Bronchial epithelial cell (primary cell): ENCODE measurements around the gene GALNT10. TPM values are rescaled to one million over a fixed set of nuclear protein-coding genes. Genes with fewer than 3 reads are reported as not detected.
A peak's percentile ranks its signal among the peaks of the same experiment; 100 is the strongest.

Experiments used
- DNase-seq: peaks from one replicate; pipeline ENCODE4 v3.0.0-alpha.2; 2010; ENCODE audit warnings: low read depth
- FAIRE-seq: peaks from 2 replicates; lab custom pipeline; 2011; peaks lifted over from hg19 to GRCh38; lab: Jason Lieb, UNC
- H3K27me3 ChIP-seq: 2 replicates; pipeline ENCODE4 v1.5.1; 2011; ENCODE audit warnings: low read length; ENCODE audit not compliant: control insufficient read depth, insufficient read depth
- H3K36me3 ChIP-seq: 2 replicates; pipeline ENCODE4 v1.5.1; 2011; ENCODE audit warnings: low read length; ENCODE audit not compliant: control insufficient read depth, insufficient read depth
- H3K4me3 ChIP-seq: 2 replicates; pipeline ENCODE4 v1.5.1; 2011; ENCODE audit warnings: mild to moderate bottlenecking, low read depth, low read length, control low read depth
- total RNA-seq: library from RNA; depleted of rRNA; stranded (reverse); fragments of >200 nt; gene quantifications from 2 replicates; pipeline ENCODE4 v1.2.1, GENCODE V29; 2014
- TF ChIP-seq, protein P1 (sequence below): IDR thresholded peaks from 2 replicates; pipeline ENCODE4 v1.5.1; 2011; ENCODE audit warnings: mild to moderate bottlenecking, moderate library complexity, low read length, control low read depth, inconsistent platforms; ENCODE audit not compliant: insufficient read depth, severe bottlenecking

Gene GALNT10
- total RNA-seq, 1 donor from 2014 or later = 3.9 TPM

DNA sequence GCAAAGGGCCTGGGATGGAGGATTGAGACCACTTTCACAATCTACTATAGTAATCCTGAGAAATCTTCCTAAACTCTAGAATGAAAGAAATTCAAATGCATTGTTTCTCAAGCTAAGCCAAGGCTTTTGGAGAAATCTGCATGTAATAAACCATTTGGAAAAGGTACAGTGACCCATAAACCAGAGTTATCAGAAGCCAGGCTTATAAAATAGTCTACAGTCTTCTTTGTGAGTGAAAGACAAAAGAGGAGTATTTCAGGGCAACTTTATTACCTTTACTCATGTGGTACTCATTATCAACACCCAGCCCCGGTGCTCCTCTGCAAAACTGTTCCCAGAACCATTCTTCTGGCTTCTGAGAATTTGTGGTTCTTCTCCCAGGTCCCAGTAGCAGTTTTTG, 87.0 kb downstream of the GALNT10 start:
- H3K27me3 ChIP-seq = no peaks in the 10 kb centered on the region
- no peaks in the 10 kb centered on the region for H3K36me3 ChIP-seq
- no peak overlapping the region for H3K4me3 ChIP-seq
- TF ChIP-seq, protein P1, sequence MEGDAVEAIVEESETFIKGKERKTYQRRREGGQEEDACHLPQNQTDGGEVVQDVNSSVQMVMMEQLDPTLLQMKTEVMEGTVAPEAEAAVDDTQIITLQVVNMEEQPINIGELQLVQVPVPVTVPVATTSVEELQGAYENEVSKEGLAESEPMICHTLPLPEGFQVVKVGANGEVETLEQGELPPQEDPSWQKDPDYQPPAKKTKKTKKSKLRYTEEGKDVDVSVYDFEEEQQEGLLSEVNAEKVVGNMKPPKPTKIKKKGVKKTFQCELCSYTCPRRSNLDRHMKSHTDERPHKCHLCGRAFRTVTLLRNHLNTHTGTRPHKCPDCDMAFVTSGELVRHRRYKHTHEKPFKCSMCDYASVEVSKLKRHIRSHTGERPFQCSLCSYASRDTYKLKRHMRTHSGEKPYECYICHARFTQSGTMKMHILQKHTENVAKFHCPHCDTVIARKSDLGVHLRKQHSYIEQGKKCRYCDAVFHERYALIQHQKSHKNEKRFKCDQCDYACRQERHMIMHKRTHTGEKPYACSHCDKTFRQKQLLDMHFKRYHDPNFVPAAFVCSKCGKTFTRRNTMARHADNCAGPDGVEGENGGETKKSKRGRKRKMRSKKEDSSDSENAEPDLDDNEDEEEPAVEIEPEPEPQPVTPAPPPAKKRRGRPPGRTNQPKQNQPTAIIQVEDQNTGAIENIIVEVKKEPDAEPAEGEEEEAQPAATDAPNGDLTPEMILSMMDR = no peak
- FAIRE-seq = no peak
- DNase-seq = no peak

DNA sequence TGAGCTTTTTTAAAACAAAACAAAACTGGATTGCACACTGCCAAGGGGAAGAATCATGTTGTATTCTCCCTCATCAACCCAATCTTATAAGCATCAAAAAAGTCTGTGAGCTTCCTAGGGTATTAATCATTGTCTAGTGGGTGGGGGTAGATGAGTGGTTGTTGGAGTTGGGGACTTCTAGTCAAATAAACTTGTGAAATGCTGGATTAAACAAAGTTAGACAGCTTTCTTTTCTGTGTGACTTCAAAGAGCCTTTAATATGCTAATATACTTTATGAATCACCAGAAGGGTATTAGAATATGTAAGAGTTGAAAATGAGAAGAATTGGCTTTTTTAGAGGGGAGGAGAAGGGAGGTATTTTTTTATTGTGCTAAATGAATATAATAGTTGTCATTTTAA, 87.7 kb downstream of the GALNT10 start:
- FAIRE-seq = no peak
- DNase-seq = no peak
- TF ChIP-seq, protein P1 = no peak

DNA sequence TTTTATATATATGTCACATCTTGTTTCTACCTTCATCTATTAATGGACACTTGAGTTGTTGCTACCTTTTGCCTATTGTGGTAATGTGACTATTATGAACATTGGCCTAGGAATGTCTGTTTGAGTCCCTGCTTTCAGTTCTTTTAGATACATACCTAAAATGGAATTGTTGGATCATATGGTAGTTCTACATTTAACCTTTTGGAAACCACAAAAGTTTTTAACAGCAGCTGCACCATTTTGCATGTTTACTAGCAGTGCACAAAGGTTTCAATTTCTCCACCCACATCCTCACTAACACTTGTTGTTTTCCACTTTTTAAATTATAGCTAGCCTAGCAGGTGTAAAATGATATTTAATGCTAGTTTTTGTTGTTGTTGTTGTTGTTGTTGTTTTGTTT, 88.4 kb downstream of the GALNT10 start:
- no peaks in the 10 kb centered on the region for H3K27me3 ChIP-seq
- TF ChIP-seq, protein P1 = no peak
- FAIRE-seq = no peak
- no peak for DNase-seq
- H3K4me3 ChIP-seq = no peak overlapping the region
- no peaks in the 10 kb centered on the region for H3K36me3 ChIP-seq

More for the DNA sequence above, 87.7 kb downstream of the GALNT10 start:
- Histone ChIP-seq H3K36me3 (no peaks in the 10 kb centered on the region), H3K4me3 (no peak overlapping the region), H3K27me3 (no peaks in the 10 kb centered on the region)

DNA sequence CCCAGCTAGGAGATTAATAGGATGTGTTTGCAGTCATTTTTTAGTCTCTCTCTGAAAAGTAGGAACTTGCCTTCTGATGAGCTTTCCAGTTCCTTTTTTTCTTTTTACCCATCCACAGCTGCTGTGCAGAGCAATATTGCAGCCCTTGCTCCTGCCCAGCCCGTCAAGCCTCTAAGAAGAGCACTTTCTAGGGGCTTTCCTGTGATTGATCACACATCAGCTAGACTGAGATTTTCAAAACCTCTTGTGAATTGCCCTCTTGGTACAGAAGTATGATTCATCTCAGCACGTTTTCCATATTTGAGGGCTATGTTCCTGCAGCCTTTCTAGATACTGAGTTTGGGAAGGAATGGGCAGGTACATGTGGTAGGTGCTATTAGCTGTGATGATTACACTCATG, 93.9 kb downstream of the GALNT10 start:
- Histone ChIP-seq H3K27me3 (no peaks in the 10 kb centered on the region), H3K36me3 (no peaks in the 10 kb centered on the region), H3K4me3 (no peak overlapping the region)
- TF ChIP-seq, protein P1 = no peak
- FAIRE-seq (no peak), DNase-seq (no peak)

DNA sequence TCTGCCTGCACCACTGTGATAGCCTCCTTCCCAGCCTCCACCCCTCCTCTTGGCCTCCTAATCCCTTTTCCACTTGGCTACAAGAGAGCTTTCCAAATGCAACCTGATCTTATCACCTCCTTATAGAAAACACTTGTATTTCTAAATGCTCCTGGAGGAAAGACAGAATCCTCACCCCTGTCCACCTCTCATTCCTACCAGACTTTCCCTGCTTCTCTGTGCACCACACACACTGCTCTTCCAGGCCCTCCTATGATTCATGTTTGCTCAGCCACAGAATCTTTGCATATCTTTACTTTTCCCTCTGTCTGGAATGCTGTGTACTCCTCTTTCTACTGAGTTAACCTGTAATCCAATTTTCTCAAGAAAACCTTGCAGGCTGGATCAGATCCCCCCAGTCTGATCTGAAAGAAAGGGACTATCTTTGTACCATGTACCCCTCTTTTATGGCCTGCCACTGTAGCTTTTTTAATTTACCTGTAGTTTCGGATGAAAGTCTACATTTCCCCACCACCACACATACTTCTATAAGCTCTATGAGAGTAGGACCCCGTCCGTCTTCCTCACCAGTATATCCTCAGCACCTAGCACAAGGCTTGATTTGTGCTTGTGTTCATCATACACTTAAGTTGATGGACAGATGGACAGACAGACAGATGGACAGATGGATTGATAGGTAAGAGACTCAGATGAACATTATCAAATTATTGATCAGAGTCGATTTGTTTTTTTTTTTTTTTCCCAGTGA, 95.3 kb downstream of the GALNT10 start:
- no peaks in the 10 kb centered on the region for H3K36me3 ChIP-seq
- no peak overlapping the region for H3K4me3 ChIP-seq
- DNase-seq (peak; percentile 61), FAIRE-seq (no peak)
- TF ChIP-seq, protein P1 = no peak
- H3K27me3 ChIP-seq = no peaks in the 10 kb centered on the region

DNA sequence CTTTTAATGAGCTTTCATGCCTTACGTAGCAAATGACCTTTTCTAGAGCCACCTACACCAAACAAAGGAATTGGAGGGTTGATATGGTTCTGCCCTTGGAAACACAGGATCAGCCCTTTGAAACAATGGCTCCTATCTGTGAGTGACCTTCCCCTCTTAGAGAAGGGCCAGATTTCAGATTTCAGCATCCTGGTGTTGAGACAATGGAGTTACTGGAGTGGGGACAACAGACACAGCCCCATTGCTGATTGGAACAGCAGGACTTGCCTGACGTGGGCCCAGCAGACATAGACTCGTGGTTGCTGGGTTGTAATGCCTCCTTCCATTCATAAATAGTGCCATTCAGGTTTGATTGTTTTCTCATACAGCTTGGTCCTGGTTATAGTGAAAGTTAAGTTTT, 96.0 kb downstream of the GALNT10 start:
- no peak overlapping the region for H3K4me3 ChIP-seq
- DNase-seq (no peak), FAIRE-seq (no peak)
- H3K36me3 ChIP-seq = no peaks in the 10 kb centered on the region
- TF ChIP-seq, protein P1 = no peak
- H3K27me3 ChIP-seq = no peaks in the 10 kb centered on the region
